HG03135 (cell line): Measurements from ENCODE around the gene DPY19L3.
"Not testable (repeated sequence)": the region's sequence is repeated elsewhere in the genome, so short reads cannot be mapped to it uniquely, and the experiment has no call there.

ENCODE experiments used
- ATAC-seq: cut with Tn5 transposase; IDR thresholded peaks from one replicate; pipeline ENCODE4 v1.9.1; 2021; ENCODE audit warnings: mild to moderate bottlenecking, moderate library complexity; ENCODE audit not compliant: unreplicated experiment

Gene DPY19L3

DNA sequence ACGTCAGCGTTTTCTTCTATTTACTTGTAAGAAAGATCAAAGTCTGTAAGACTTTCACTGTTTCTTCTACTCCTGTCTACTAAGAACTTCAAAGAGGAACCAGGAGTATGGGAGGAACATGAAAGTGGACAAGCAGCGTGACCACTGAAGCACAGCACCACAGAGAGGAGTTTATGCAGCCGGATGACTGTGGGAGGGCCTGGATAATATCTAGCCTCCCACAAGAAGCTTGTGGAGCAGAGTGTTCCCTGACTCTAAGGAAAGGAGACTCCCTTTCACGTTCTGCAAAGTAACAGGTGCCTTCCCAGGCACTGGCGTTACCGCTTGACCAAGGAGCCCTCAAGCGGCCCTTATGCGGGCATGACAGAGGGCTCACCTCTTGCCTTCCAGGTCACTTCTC lies 91.8 kb downstream of the DPY19L3 start:
- no peak for ATAC-seq

DNA sequence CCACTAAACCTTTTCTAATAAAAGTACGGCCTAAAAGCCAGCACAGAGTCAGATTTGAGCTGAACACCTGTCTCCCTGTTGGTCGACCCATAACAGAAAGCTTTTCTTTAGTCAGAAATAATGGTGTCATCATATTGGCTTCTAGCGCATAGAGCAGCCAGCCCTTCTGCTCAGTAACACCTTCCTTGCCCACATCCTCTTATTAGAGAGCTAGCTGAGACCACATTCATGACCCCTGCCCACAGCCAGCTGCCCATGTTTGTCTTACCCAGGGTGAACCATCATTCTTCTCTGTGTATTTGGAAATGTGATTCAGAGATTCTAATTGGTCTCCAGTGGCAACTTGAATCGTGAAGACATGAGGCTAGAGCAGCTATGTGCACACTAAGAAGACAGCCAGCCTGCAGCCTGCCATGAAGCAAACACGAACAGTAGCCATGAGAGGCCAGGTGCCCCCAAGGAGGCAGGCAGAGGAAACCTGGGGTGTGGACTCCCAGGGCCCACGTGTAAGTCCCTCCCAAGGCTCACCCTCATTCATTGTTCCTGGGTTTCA lies 93.2 kb downstream of the DPY19L3 start:
- ATAC-seq: no peak

DNA sequence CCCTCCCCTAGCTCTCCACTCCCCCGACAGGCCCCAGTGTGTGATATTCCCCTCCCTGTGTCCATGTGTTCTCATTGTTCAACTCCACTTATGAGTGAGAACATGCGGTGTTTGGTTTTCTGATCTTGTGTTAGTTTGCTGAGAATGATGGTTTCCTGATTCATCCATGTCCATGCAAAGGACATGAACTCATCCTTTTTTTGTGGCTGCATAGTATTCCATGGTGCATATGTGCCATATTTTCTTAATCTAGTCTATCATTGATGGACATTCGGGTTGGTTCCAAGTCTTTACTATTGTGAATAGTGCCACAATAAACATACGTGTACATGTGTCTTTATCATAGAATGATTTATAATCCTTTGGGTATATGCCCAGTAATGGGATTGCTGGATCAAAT lies 106.9 kb downstream of the DPY19L3 start:
- ATAC-seq: not testable (repeated sequence)

DNA sequence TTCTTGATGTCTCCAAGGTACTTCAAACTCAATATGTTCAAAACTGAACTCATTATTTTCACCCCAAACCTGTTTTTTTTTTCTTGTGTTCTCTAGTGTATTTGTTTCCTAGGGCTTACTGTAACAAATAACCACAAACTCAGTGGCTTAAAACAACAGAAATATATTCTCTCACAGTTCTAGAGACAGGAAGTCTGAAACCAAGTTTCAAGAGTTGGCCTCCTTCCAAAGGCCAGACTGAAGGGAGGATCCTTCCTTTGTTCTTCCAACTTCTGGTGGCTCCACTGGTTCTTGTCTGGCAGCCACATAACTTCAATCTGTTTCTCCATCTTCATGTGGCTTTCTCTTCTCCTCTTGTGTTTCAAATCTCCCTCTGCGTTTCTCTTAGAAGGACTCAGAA lies 113.5 kb downstream of the DPY19L3 start:
- no peak for ATAC-seq

DNA sequence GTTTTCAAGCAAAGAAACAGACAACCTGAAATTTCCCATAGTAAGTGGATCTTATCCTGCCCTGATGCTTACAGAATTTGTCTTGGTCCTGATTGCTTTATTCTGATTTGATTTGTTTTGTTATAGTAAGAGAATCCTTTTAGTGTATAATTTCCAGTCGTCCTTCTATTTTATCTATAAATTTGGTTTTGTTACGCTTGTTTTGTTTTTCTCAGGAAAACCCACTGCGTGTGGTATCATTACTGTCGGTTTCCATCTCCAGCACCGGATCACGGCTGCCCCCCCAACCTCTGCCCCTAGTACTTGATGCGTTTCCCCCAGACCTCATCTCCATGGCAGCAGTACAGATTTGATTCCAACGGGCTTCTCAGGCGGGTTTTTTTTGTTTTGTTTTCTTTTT lies 117.4 kb downstream of the DPY19L3 start:
- no peak for ATAC-seq

DNA sequence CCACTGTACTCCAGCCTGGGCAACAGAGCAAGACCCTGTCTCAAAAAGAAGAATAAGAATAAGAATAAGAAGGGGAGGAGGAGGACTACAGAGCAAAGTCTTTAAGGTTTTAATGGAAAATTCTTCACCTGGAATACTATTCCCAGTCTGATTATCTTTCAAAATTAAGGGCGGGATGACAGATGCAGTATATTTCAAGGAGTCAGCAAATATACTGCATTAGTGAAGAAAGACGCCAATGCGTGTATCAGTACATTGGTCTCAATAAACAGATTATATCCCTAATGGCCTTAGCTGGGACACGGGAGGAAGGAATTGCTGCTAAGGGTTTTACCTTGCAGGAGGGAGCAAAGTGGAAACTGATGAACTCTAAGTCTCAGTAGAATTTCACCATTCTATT lies 121.3 kb downstream of the DPY19L3 start:
- no peak for ATAC-seq

DNA sequence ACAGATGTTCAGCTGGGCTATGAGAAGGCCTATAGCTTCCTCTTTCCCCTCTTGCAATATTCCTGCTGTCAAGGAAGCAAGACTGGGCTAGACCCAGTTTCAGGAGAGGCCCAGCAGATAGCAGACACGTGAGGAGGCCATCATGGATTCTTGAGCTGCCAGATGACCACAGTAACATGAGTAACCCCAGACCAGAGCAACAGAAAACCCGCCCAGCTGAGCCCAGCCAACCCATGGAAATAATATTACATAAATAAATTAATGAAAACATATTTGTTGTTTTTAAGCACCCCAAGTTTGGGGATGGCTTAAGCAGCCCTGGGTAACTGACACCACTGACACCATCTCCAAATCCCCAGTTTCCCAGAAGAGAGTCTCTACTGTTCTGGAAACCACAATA lies 125.2 kb downstream of the DPY19L3 start:
- ATAC-seq: no peak

DNA sequence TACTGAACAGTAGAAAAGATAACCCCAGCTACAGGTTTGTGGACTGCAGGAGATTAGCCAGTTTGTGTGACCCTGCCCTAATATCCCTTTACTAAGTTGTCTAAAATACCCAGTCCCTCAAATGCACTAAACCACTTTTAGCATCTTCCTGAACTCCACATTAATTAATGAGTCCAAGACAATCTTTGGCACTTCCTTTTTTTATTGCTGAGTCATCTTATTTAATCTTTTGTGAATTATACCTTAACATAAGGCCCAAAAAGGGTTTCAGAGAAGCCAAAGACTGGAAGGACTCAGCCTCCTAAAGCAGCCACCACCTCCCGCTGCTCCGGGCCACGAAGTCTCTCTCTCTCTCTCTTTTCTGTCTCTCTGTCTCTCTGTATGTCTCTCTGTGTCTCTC lies 126.7 kb downstream of the DPY19L3 start:
- ATAC-seq: no peak
